Prostate gland (tissue), 2 donors: ENCODE measurements around the gene FOXO1. TPM values are rescaled to one million over a fixed set of nuclear protein-coding genes. Genes with fewer than 3 reads are reported as not detected.
"Not testable (repeated sequence)": the region's sequence is repeated elsewhere in the genome, so short reads cannot be mapped to it uniquely, and the experiment has no call there.

Experiments
- DNase-seq: peaks from one replicate; pipeline ENCODE4 v3.0.0-alpha.2; 2019; ENCODE audit warnings: low spot score
- H3K27ac ChIP-seq, 2 donors: fragments of 200-600 bp; sonication (generic); 2 replicates each; pipeline ENCODE4 v1.5.1; 2017 to 2019
- H3K27me3 ChIP-seq: fragments of 200-600 bp; sonication (generic); replicated peaks from 2 replicates; pipeline ENCODE4 v1.5.1; 2019; ENCODE audit not compliant: insufficient read depth
- H3K36me3 ChIP-seq, 2 donors: fragments of 200-600 bp; sonication (generic); 1 replicate in 1 of 2; 2 replicates in 1 of 2; pipeline versions ENCODE4 v1.5.1 to v1.8.1; 2017 to 2019
- H3K4me1 ChIP-seq: fragments of 200-600 bp; sonication (generic); replicated peaks from 2 replicates; pipeline ENCODE4 v1.5.1; 2019
- H3K4me3 ChIP-seq, 2 donors: fragments of 200-600 bp; sonication (generic); 2 replicates each; pipeline ENCODE4 v1.5.1; 2017 to 2019
- H3K9me3 ChIP-seq: fragments of 200-600 bp; sonication (generic); 2 replicates; pipeline ENCODE4 v1.5.1; 2017
- CTCF ChIP-seq, 4 experiments: fragments of 200-600 bp in 2 of 4; fragments of 450-650 bp in 2 of 4; sonication (generic) in 2 of 4; IDR thresholded peaks; 1 replicate in 3 of 4; 2 replicates in 1 of 4; pipeline ENCODE4 v1.5.1; 2016 to 2019; ENCODE audit warnings: antibody characterized with exemption in 4 of 4, mild to moderate bottlenecking in 2 of 4, moderate library complexity in 2 of 4
- POLR2A ChIP-seq: fragments of 450-650 bp; IDR thresholded peaks from one replicate; pipeline ENCODE4 v1.6.1; 2016; ENCODE audit warnings: antibody characterized with exemption, mild to moderate bottlenecking
- POLR2AphosphoS5 ChIP-seq: sonication (generic); formaldehyde crosslinking; IDR thresholded peaks from one replicate; pipeline ENCODE4 v1.6.1; 2017; ENCODE audit warnings: antibody characterized with exemption
- WGBS: methylation state at CpG from one replicate; pipeline ENCODE4 v1.1.5; 2018; 5-methylcytosine and 5-hydroxymethylcytosine counted together
- intact Hi-C: fragments of 100-400 bp; cut with DNase I; formaldehyde crosslinking; loops from one replicate; pipeline ENCODE4 v1.14.2; 2022
- total RNA-seq, 2 donors: library from RNA; depleted of rRNA; stranded (reverse); fragments of >200 nt; gene quantifications; one replicate each; pipeline ENCODE4 v1.1.0, GENCODE V29; 2016

FOXO1 gene
- total RNA-seq, 2 donors from 2014 or later = 23.5 to 46.1 TPM

DNA sequence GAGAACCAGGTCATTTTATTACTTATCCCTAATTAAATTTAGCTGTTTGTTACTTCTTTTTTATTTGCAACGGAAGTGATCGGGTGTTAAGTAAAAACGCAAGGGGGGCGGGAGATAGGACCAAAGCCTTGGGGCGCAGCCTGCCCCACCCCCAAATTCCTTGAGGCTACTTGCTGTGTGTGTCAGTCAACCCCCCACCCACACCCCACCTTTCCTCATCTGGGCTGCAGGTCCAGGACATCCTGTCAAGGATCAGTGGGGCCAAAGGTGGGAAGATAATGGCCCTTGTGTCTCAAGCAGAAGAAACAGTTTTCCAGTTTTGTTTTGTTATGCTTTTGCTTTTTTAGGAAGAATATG is 1.2 kb upstream of the FOXO1 start:
- Histone ChIP-seq H3K36me3 (no peaks in the 10 kb centered on the region), H3K4me1 (no peaks in the 10 kb centered on the region), H3K27ac (peak overlapping the region; percentile 97 to 98), H3K4me3 (peak overlapping the region; percentile 89 to 96), H3K9me3 (no peaks in the 10 kb centered on the region), H3K27me3 (no peaks in the 10 kb centered on the region)
- 38% methylated on average over 5 of the region's 5 CpGs for WGBS
- DNase-seq = no peak
- TF ChIP-seq CTCF (IDR thresholded peaks at IDR 0.05) = no peak
- no peak for TF ChIP-seq POLR2A
- no peak for TF ChIP-seq POLR2AphosphoS5
- intact Hi-C loops = loop anchor here (5.0 to 10.0 kb wide), 4 partner anchors 223 to 600 kb away; no protein-coding TSS in a partner anchor

- no peaks in the 10 kb centered on the region for H3K36me3 ChIP-seq
- peak; percentile 20 for DNase-seq
- no peaks in the 10 kb centered on the region for H3K27me3 ChIP-seq
- H3K9me3 ChIP-seq = no peaks in the 10 kb centered on the region
- no peaks in the 10 kb centered on the region for H3K4me1 ChIP-seq
- intact Hi-C loops = loop anchor here (5.0 to 10.0 kb wide), 4 partner anchors 222 to 600 kb away; no protein-coding TSS in a partner anchor
- 3% methylated on average over 66 of the region's 67 CpGs for WGBS
- TF ChIP-seq CTCF (IDR thresholded peaks at IDR 0.05) (no peak), POLR2AphosphoS5 (no peak), POLR2A (no peak)
- peak overlapping the region; percentile 89 to 96 for H3K4me3 ChIP-seq
- peak overlapping the region; percentile 97 to 98 for H3K27ac ChIP-seq
Observed at GRCh38 chr13:40666933-40667621, 636 bp upstream of the FOXO1 start.

DNA sequence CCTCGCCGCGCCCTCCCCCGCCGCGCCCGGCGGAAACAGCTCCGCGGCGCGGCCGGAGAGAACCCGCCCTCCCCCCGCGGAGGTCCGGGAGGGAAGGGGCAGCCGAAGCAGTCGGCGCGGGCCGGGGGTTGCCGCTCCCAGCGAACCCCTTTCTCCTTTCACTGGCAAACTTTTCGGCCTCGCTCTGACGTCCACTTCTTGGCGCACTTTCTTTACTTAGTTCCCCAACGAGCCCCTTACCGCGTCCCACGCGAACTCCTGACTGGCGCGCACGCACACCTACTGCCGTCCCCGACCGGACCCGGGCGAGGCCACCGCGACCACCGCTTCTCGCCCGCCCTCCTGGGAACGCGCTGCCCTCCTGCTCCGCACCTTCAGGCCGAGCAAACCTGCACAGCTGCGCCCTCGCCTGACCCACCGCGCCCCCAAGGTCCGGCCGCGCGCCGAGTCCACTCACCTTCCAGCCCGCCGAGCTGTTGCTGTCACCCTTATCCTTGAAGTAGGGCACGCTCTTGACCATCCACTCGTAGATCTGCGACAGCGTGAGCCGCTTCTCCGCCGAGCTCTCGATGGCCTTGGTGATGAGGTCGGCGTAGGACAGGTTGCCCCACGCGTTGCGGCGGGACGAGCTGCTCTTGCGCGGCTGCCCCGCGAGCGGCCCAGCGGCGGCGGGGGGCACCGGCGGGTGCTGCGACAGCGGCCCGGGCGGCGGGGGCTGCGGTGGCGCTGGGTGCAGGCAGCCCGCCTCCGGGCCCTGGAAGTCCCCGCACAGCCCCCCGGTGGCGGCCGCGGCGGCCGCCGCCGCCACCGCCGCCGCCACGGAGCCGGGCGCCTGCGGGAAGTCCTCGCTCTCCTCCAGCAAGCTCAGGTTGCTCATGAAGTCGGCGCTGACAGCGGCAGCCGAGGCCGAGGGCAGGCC is 1.1 kb downstream of the FOXO1 start:
- TF ChIP-seq CTCF (IDR thresholded peaks at IDR 0.05) (peak in 1 of 4 experiments; percentile 9), POLR2A (no peak)
- DNase-seq = peak; percentile 30
- H3K27me3 ChIP-seq = no peaks in the 10 kb centered on the region
- no peaks in the 10 kb centered on the region for H3K36me3 ChIP-seq
- no peaks in the 10 kb centered on the region for H3K4me1 ChIP-seq
- WGBS = under 1% methylated on average over 48 of the region's 117 CpGs
- intact Hi-C loops = loop anchor here (2.0 to 10.0 kb wide), 5 partner anchors 221 to 598 kb away; no protein-coding TSS in a partner anchor
- H3K9me3 ChIP-seq = no peaks in the 10 kb centered on the region
- H3K27ac ChIP-seq = peak overlapping the region; percentile 97 to 98
- H3K4me3 ChIP-seq = peak overlapping the region; percentile 89 to 96

DNA sequence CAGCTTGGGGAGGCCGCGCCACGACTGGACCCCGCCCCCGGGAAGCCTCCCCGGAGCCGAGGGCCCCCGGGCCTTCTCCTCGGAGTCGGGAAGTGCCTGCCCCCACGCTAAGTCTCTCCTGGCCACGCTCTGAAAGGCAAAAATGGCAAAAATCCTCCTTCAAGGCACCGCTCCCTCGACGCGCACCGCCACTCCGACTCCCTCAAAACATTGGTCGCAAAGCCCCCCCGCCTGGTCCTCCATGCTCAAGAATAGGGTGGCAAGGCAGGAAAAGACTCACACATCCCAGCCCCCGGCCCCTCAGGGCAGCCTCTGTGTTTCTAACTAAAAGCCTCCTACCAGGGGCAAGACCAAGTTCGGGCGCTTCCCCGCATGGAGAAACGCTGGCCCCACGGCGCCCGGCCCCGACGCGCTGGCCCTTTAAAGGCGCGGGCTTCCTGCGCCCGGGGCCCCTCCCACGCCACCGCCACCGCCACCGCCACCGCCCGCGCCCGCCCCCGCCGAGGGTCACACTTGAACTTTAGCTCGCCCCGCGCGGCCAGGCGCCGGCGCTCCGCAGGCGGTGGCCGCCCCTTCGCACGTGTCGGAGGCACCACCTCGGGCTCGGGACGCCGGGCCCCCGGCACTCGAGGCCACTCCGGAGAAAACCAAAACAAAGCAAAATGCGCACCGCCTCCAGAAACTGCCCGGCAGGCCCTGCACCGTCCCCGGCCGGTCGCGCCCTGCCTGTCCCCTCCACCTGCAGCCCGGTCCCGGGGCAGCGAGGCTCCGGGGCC is 1.9 kb downstream of the FOXO1 start:
- Histone ChIP-seq H3K27ac (peak overlapping the region; percentile 97 to 98), H3K27me3 (no peaks in the 10 kb centered on the region), H3K9me3 (no peaks in the 10 kb centered on the region), H3K36me3 (no peaks in the 10 kb centered on the region), H3K4me1 (no peaks in the 10 kb centered on the region), H3K4me3 (peak overlapping the region; percentile 89 to 96)
- 1% methylated on average over 31 of the region's 77 CpGs for whole genome bisulfite sequencing
- TF ChIP-seq CTCF (IDR thresholded peaks at IDR 0.05) (no peak), POLR2A (peak; percentile 64)
- intact Hi-C loops = loop anchor here (2.0 to 10.0 kb wide), 6 partner anchors 220 to 597 kb away; no protein-coding TSS in a partner anchor
- peak; percentile 63 for DNase-seq

DNA sequence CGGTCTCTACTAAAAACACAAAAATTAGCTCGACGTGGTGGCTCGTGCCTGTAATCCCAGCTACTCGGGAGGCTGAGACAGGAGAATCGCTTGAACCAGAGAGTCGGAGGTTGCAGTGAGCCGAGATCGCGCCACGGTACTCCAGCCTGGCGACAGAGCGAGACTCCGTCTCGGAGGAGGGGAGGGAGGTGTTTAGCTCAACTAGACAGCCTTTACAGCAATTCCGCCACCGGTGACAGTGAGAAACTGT is 2.4 kb downstream of the FOXO1 start:
- peak; percentile 52 for DNase-seq
- intact Hi-C loops = loop anchor here (2.0 to 10.0 kb wide), 3 partner anchors 219 to 427 kb away; no protein-coding TSS in a partner anchor
- not testable (repeated sequence) for H3K27me3 ChIP-seq, H3K36me3 ChIP-seq, H3K4me1 ChIP-seq, H3K9me3 ChIP-seq
- peak overlapping the region; percentile 97 to 98 for H3K27ac ChIP-seq
- peak overlapping the region; percentile 89 to 96 for H3K4me3 ChIP-seq
- WGBS = 41% methylated on average over 13 of the region's 17 CpGs
